Neuronal stem cell (in vitro differentiated cells): ENCODE measurements around the gene APAF1.
A peak's percentile ranks its signal among the peaks of the same experiment; 100 is the strongest.

ENCODE experiments used
- DNase-seq: peaks from one replicate; pipeline ENCODE4 v3.0.0-alpha.2; 2013; ENCODE audit warnings: low spot score
- H2AFZ ChIP-seq: one replicate; pipeline ENCODE4 v1.6.1; 2013; ENCODE audit warnings: mild to moderate bottlenecking, low read length, inconsistent platforms
- H2AK5ac ChIP-seq: 2 replicates; pipeline ENCODE4 v1.6.1; 2013; ENCODE audit warnings: low read depth, mild to moderate bottlenecking, inconsistent platforms, low read length, moderate library complexity, mixed read lengths
- H2BK120ac ChIP-seq: 2 replicates; pipeline ENCODE4 v1.6.1; 2013; ENCODE audit warnings: low read depth, mild to moderate bottlenecking, inconsistent platforms, low read length, moderate library complexity, mixed read lengths
- H2BK12ac ChIP-seq: one replicate; pipeline ENCODE4 v1.6.1; 2013; ENCODE audit warnings: low read length, inconsistent platforms
- H2BK15ac ChIP-seq: 2 replicates; pipeline ENCODE4 v1.6.1; 2013; ENCODE audit warnings: mild to moderate bottlenecking, low read length, inconsistent platforms, mixed read lengths
- H2BK5ac ChIP-seq: one replicate; pipeline ENCODE4 v1.6.1; 2013; ENCODE audit warnings: inconsistent platforms, mild to moderate bottlenecking, low read length, moderate library complexity
- H3K14ac ChIP-seq: one replicate; pipeline ENCODE4 v1.6.1; 2013; ENCODE audit warnings: low read length, inconsistent platforms
- H3K18ac ChIP-seq: 2 replicates; pipeline ENCODE4 v1.6.1; 2013; ENCODE audit warnings: low read length, inconsistent platforms
- H3K23ac ChIP-seq: 2 replicates; pipeline ENCODE4 v1.6.1; 2013; ENCODE audit warnings: low read depth, mild to moderate bottlenecking, mixed read lengths, low read length, inconsistent platforms; ENCODE audit not compliant: poor library complexity
- H3K27ac ChIP-seq: replicated peaks from 3 replicates; pipeline ENCODE4 v1.5.1; 2013; ENCODE audit warnings: low read length, inconsistent platforms
- H3K27me3 ChIP-seq, 3 experiments: 2 replicates each; pipeline ENCODE4 v1.6.1; 2013; ENCODE audit warnings: low read length in 3 of 3, mild to moderate bottlenecking in 2 of 3, inconsistent platforms in 1 of 3, low read depth in 1 of 3, mixed read lengths in 1 of 3, moderate library complexity in 1 of 3; ENCODE audit not compliant: control insufficient read depth in 3 of 3, insufficient read depth in 3 of 3
- H3K36me3 ChIP-seq, 2 donors: replicated peaks in 1 of 2; 2 replicates each; pipeline ENCODE4 v1.6.1; 2013; ENCODE audit warnings: low read length in 2 of 2; ENCODE audit not compliant: control insufficient read depth in 2 of 2, insufficient read depth in 2 of 2
- H3K4ac ChIP-seq: 2 replicates; pipeline ENCODE4 v1.6.1; 2013; ENCODE audit warnings: inconsistent platforms, mild to moderate bottlenecking, low read length, moderate library complexity
- H3K4me1 ChIP-seq, 2 donors: 1 replicate in 1 of 2; 2 replicates in 1 of 2; pipeline ENCODE4 v1.6.1; 2013; ENCODE audit warnings: low read length in 2 of 2, low read depth in 1 of 2; ENCODE audit not compliant: control insufficient read depth in 2 of 2, insufficient read depth in 1 of 2
- H3K4me2 ChIP-seq: one replicate; pipeline ENCODE4 v1.6.1; 2013; ENCODE audit warnings: mild to moderate bottlenecking, low read length, inconsistent platforms; ENCODE audit not compliant: insufficient read depth, poor library complexity, severe bottlenecking
- H3K4me3 ChIP-seq, 2 donors: 2 replicates each; pipeline ENCODE4 v1.5.1; 2013; ENCODE audit warnings: low read length in 2 of 2, mild to moderate bottlenecking in 2 of 2, inconsistent platforms in 1 of 2, moderate library complexity in 1 of 2
- H3K79me1 ChIP-seq: one replicate; pipeline ENCODE4 v1.6.1; 2013; ENCODE audit warnings: low read depth, mild to moderate bottlenecking, inconsistent platforms, low read length, moderate library complexity
- H3K9ac ChIP-seq: one replicate; pipeline ENCODE4 v1.6.1; 2013; ENCODE audit warnings: mild to moderate bottlenecking, low read depth, low read length, inconsistent platforms; ENCODE audit not compliant: poor library complexity
- H3K9me3 ChIP-seq, 2 donors: replicated peaks in 1 of 2; 2 replicates each; pipeline versions ENCODE3 to v1.6.1; 2013; ENCODE audit warnings: low read length in 2 of 2, mild to moderate bottlenecking in 2 of 2, inconsistent platforms in 1 of 2, low read depth in 1 of 2, mixed read lengths in 1 of 2, moderate library complexity in 1 of 2; ENCODE audit not compliant: control insufficient read depth in 2 of 2, insufficient read depth in 1 of 2
- H4K8ac ChIP-seq: one replicate; pipeline ENCODE4 v1.6.1; 2013; ENCODE audit warnings: low read depth, mild to moderate bottlenecking, inconsistent platforms, low read length, moderate library complexity
- H4K91ac ChIP-seq: one replicate; pipeline ENCODE4 v1.6.1; 2013; ENCODE audit warnings: low read length, low read depth, mild to moderate bottlenecking, inconsistent platforms; ENCODE audit not compliant: poor library complexity
- WGBS, 2 donors: extraction: QIAGEN DNeasy Blood & Tissue Kit; methylation state at CpG; one replicate each; pipeline ENCODE4 v1.1.7; 2013; ENCODE audit warnings: missing lambda C conversion rate in 2 of 2, mixed read lengths in 1 of 2; ENCODE audit not compliant: insufficient read length in 2 of 2, insufficient replicate concordance in 1 of 2; ENCODE audit errors: extremely low coverage in 2 of 2; 5-methylcytosine and 5-hydroxymethylcytosine counted together

Gene APAF1

GRCh38 chr12:98767248-98767647 lies 122.2 kb downstream of the APAF1 start:
- Histone ChIP-seq H2AK5ac (no peak overlapping the region), H2BK15ac (no peak overlapping the region), H2BK120ac (peak overlapping the region; percentile 61), H3K79me1 (no peaks in the 10 kb centered on the region), H3K14ac (no peak overlapping the region), H3K36me3 (no peaks in the 10 kb centered on the region), H3K27me3 (no peaks in the 10 kb centered on the region), H3K23ac (no peak overlapping the region), H3K27ac (no peak overlapping the region), H2AFZ (no peak overlapping the region), H3K9ac (no peak overlapping the region), H4K91ac (no peak overlapping the region), H2BK12ac (peak overlapping the region; percentile 5), H2BK5ac (no peak overlapping the region), H3K4me3 (no peak overlapping the region), H3K4me2 (no peak overlapping the region), H3K4me1 (peaks cover 0 to 2% of the 10 kb centered on the region in 2 donors), H3K9me3 (no peaks in the 10 kb centered on the region), H4K8ac (no peak overlapping the region), H3K4ac (no peak overlapping the region), H3K18ac (no peak overlapping the region)
- no CpG with 5 or more reads among the region's 9 CpGs for WGBS, 2 donors
- DNase-seq: no peak

GRCh38 chr12:98769068-98769467 lies 124.0 kb downstream of the APAF1 start:
- no peak overlapping the region for H3K14ac ChIP-seq
- no peak overlapping the region for H3K23ac ChIP-seq
- H3K27ac ChIP-seq: no peak overlapping the region
- H3K4me2 ChIP-seq: no peak overlapping the region
- H4K8ac ChIP-seq: no peak overlapping the region
- no peaks in the 10 kb centered on the region for H3K79me1 ChIP-seq
- no peak overlapping the region for H2BK15ac ChIP-seq
- no peak overlapping the region for H2AFZ ChIP-seq
- H3K4me1 ChIP-seq: peaks cover 0 to 4% of the 10 kb centered on the region in 2 donors
- no peak overlapping the region for H3K9ac ChIP-seq
- no peak for DNase-seq
- H3K36me3 ChIP-seq: no peaks in the 10 kb centered on the region
- H3K4ac ChIP-seq: no peak overlapping the region
- H3K9me3 ChIP-seq: no peaks in the 10 kb centered on the region
- H3K27me3 ChIP-seq: no peaks in the 10 kb centered on the region
- no peak overlapping the region for H3K18ac ChIP-seq
- no peak overlapping the region for H4K91ac ChIP-seq
- no peak overlapping the region for H2BK120ac ChIP-seq
- no peak overlapping the region for H2BK12ac ChIP-seq
- H2AK5ac ChIP-seq: no peak overlapping the region
- no peak overlapping the region for H3K4me3 ChIP-seq
- no peak overlapping the region for H2BK5ac ChIP-seq

DNA sequence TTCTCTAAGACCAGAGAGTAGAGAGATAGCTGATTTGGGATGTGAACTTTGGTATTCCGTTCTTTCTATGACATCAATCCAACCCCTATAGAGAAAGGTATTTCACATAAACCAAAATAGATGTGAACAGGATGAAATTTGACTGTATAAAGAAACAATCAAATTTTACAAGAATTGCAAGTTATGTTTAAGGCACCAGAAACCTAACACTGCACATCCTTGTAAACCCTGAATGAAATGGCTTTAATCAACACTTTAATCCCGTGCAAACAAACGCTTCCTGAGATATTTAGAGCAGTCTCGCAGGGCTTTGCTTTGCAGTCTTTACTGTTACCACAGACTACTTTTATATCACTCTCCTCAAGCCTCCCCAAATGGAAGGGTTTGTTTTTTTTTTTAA lies 125.1 kb downstream of the APAF1 start:
- no peak overlapping the region for H2BK5ac ChIP-seq
- H4K91ac ChIP-seq: no peak overlapping the region
- no peak for DNase-seq
- H3K4me1 ChIP-seq: peaks cover 0 to 6% of the 10 kb centered on the region in 2 donors
- H2AFZ ChIP-seq: no peak overlapping the region
- no peak overlapping the region for H3K14ac ChIP-seq
- no CpG with 5 or more reads among the region's 4 CpGs for WGBS, 2 donors
- H3K4me3 ChIP-seq: no peak overlapping the region
- H3K23ac ChIP-seq: no peak overlapping the region
- H2BK12ac ChIP-seq: no peak overlapping the region
- H3K79me1 ChIP-seq: no peaks in the 10 kb centered on the region
- no peak overlapping the region for H3K27ac ChIP-seq
- H2BK15ac ChIP-seq: no peak overlapping the region
- no peak overlapping the region for H3K9ac ChIP-seq
- H3K36me3 ChIP-seq: no peaks in the 10 kb centered on the region
- no peak overlapping the region for H3K4ac ChIP-seq
- no peak overlapping the region for H4K8ac ChIP-seq
- no peak overlapping the region for H3K4me2 ChIP-seq
- H2AK5ac ChIP-seq: no peak overlapping the region
- no peak overlapping the region for H2BK120ac ChIP-seq
- no peaks in the 10 kb centered on the region for H3K27me3 ChIP-seq
- no peak overlapping the region for H3K18ac ChIP-seq
- H3K9me3 ChIP-seq: no peaks in the 10 kb centered on the region

DNA sequence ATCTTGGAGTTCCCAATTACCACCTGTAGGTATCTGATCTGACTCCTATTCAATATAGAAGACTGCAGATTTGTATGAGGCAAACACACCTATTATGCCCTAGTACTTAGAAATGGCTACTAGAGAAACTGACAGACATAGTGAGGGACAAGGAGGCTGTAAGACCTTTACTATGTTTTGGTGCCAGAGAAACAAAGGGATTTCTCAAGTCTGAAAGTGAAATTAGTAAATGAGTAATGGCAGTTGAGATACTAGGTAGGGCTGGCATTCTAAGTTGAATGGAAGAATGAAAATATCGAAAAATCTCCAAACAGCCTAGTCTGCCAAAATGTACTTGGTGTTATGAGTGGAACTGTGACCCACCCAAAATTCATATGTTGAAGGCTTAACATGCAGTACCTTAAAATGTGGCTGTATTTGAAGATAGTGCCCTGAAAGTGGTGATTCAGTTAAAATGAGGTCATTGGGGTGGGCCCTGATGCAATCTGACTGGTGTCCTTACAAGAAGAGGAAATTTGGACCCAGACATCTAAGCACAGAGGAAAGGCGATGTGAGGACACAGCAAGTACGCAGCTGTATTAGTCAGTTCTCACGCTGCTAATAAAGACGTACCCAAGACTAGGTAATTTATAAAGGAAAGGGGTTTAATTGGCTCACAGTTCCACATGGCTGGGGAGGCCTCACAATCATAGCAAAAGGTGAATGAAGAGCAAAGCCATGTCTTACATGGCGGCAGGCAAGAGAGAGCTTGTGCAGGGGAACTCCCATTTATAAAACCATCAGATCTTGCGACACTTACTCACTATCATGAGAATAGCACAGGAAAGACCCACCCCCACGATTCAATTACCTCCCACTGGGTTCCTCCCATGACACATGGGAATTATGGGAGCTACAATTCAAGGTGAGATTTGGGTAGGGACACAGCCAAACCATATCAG lies 127.0 kb downstream of the APAF1 start:
- Histone ChIP-seq H3K9me3 (no peaks in the 10 kb centered on the region), H4K91ac (no peak overlapping the region), H3K9ac (no peak overlapping the region), H3K4me1 (peaks cover 0 to 6% of the 10 kb centered on the region in 2 donors), H2BK5ac (no peak overlapping the region), H3K18ac (no peak overlapping the region), H3K27me3 (no peaks in the 10 kb centered on the region), H2BK15ac (no peak overlapping the region), H3K36me3 (no peaks in the 10 kb centered on the region), H3K4me2 (no peak overlapping the region), H3K14ac (no peak overlapping the region), H2AK5ac (no peak overlapping the region), H3K4ac (no peak overlapping the region), H2AFZ (no peak overlapping the region), H4K8ac (no peak overlapping the region), H3K4me3 (no peak overlapping the region), H3K27ac (no peak overlapping the region), H3K23ac (no peak overlapping the region), H2BK120ac (no peak overlapping the region), H2BK12ac (no peak overlapping the region), H3K79me1 (no peaks in the 10 kb centered on the region)
- no peak for DNase-seq
- no CpG with 5 or more reads among the region's 8 CpGs for WGBS, 2 donors
